AG10803 (cell line): Measurements from ENCODE around the gene GAPVD1.
A peak's percentile ranks its signal among the peaks of the same experiment; 100 is the strongest.
"Not testable (repeated sequence)": the region's sequence is repeated elsewhere in the genome, so short reads cannot be mapped to it uniquely, and the experiment has no call there.

ENCODE experiments used
- DNase-seq: peaks from one replicate; pipeline ENCODE4 v3.0.0; 2010; ENCODE audit warnings: low read depth
- H3K4me3 ChIP-seq: 2 replicates; pipeline ENCODE4 v1.5.1; 2011; ENCODE audit warnings: mild to moderate bottlenecking, low read length, control low read depth
- TF ChIP-seq, protein P1 (sequence below): conservative IDR thresholded peaks from 2 replicates; pipeline ENCODE4 v1.5.1; 2011; ENCODE audit warnings: mild to moderate bottlenecking, low read length, control low read depth, inconsistent platforms

GAPVD1 gene

DNA sequence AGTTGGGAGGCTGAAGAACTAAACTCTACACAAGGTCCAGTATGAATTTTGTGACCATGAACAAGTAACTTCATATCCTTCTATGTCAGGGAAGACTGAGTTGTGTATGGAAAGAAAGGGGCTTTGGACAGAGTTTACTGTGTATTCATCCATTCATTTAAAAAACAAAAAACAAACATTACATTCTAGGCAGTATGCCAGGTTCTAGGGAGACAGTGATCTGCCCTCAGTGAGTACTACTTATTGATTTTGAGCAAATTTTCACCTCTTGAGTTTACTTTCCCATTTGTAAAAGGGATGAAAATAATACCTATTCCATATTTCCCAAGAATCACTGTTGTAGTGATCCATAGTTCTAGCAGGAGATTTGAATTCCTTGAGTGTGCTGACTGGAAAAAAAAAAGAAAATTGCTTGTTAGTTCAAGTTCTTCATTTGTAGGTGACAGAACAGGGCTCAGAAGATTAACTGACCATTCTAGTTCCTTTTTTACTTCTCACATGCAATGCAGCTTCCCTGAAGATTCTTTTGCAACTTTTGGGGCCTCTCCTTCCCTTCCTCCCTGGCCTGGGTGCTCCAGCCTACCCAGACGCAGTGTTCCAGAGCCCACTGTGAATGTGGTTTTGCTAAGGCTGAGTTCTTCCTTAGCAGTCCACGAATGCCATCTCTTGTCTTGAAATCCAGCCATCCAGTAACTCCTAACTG is 2.6 kb upstream of the GAPVD1 start:
- TF ChIP-seq, protein P1, sequence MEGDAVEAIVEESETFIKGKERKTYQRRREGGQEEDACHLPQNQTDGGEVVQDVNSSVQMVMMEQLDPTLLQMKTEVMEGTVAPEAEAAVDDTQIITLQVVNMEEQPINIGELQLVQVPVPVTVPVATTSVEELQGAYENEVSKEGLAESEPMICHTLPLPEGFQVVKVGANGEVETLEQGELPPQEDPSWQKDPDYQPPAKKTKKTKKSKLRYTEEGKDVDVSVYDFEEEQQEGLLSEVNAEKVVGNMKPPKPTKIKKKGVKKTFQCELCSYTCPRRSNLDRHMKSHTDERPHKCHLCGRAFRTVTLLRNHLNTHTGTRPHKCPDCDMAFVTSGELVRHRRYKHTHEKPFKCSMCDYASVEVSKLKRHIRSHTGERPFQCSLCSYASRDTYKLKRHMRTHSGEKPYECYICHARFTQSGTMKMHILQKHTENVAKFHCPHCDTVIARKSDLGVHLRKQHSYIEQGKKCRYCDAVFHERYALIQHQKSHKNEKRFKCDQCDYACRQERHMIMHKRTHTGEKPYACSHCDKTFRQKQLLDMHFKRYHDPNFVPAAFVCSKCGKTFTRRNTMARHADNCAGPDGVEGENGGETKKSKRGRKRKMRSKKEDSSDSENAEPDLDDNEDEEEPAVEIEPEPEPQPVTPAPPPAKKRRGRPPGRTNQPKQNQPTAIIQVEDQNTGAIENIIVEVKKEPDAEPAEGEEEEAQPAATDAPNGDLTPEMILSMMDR: no peak
- no peak overlapping the region for H3K4me3 ChIP-seq
- DNase-seq: no peak

- no peak for DNase-seq
- TF ChIP-seq, protein P1: no peak
- H3K4me3 ChIP-seq: no peak overlapping the region
Observed at GRCh38 chr9:125260561-125260960, 1.1 kb upstream of the GAPVD1 start.

DNA sequence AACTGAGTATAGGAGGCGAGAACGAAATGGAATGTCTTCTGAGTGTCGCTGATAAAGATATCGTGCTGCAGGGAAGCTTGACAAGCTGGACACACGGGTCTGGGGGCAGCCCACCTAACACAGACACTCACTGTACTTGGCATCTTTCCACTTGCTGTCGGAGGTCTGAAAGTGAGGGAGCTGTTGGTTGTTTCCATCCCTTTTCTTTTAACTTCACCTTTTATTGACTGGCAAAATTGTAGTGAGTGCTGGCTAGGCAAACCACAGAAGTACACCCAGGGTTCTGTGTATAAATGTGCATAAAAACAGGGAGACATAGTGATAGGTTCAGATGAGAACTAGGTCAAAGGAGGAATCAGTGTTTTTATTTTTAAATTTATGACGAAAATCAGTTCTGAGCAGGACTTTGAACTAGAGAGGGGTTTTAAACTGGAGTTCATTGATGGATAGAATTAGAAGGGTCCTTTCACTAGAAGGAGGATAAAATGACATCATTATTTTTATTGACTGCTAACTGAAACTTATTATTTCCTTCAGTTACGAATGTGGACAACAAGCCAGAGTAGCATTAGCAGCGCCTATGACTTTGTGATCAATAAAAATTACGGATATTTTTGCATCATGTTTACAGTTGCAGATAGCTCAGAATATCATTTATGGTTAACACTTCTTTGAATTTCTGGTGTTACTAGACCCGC is 817 bp downstream of the GAPVD1 start:
- no peak for DNase-seq
- H3K4me3 ChIP-seq: peak overlapping the region; percentile 87
- TF ChIP-seq, protein P1: no peak

- DNase-seq, H3K4me3 ChIP-seq: not testable (repeated sequence)
Observed at GRCh38 chr9:125264068-125264467, 2.4 kb downstream of the GAPVD1 start.

DNA sequence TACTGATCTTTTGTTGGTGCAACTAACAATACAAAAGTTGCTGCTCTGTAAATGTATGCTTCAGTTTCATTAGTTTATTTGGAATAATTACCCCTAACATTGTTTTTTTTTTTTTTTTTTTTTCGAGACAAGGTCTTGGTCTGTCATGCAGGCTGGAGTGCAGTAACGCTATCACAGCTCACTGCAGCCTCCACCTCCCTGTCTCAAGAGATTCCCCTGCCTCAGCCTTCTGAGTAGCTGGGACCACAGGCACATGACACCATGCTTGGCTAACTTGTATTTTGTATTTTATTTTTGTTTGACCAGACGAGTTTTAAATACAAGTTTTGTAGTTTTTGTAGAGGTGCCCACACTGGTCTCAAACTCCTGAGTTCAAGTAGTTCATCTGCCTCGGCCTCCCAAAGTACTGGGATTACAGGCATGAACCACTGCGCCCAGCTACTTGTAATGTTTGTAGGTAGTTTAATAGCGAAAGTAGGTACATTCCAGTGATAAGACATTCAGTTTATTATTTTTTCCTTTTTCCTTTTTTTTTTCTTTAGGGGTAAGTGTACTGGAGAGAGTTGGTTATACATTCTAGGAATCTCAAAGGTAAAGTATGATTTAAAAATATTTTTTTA is 6.9 kb downstream of the GAPVD1 start:
- no peak overlapping the region for H3K4me3 ChIP-seq
- DNase-seq: no peak
- TF ChIP-seq, protein P1: no peak

- TF ChIP-seq, protein P1: no peak
- no peak overlapping the region for H3K4me3 ChIP-seq
- DNase-seq: no peak
Observed at GRCh38 chr9:125269014-125269397, 7.4 kb downstream of the GAPVD1 start.

DNA sequence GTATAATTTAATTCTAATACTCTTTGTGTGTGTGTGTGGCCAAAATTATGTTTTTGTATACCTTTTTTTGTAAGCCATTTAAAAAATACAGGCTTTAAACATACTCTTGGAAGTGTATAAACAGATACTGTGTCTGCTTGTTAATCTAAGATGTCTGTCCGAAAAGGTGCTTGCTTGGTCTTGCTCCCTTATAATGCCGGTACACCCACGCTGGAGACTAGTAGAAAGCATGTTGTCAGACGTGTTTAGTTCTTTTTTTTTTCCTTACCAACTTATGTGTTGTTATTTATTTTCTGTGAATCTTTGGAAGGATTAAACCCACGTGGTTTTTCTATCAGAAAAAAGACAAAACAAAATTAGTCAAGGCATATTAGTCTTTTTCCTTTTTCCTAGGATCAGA is 9.5 kb downstream of the GAPVD1 start:
- TF ChIP-seq, protein P1: no peak
- no peak for DNase-seq
- no peak overlapping the region for H3K4me3 ChIP-seq
